Nucleus accumbens (tissue), 56 donors: Measurements from ENCODE around the gene GAB2.
"Not testable (repeated sequence)": the region's sequence is repeated elsewhere in the genome, so short reads cannot be mapped to it uniquely, and the experiment has no call there.

Source experiments
- DNase-seq, 56 donors: peaks; one replicate each; lab custom pipeline; 2025; lab: John Stamatoyannopoulos, UW

GAB2 gene

GRCh38 chr11:78197816-78198215 is 219.8 kb downstream of the GAB2 start:
- no peak for DNase-seq

GRCh38 chr11:78196661-78197091 is 220.9 kb downstream of the GAB2 start:
- no peak for DNase-seq

DNA sequence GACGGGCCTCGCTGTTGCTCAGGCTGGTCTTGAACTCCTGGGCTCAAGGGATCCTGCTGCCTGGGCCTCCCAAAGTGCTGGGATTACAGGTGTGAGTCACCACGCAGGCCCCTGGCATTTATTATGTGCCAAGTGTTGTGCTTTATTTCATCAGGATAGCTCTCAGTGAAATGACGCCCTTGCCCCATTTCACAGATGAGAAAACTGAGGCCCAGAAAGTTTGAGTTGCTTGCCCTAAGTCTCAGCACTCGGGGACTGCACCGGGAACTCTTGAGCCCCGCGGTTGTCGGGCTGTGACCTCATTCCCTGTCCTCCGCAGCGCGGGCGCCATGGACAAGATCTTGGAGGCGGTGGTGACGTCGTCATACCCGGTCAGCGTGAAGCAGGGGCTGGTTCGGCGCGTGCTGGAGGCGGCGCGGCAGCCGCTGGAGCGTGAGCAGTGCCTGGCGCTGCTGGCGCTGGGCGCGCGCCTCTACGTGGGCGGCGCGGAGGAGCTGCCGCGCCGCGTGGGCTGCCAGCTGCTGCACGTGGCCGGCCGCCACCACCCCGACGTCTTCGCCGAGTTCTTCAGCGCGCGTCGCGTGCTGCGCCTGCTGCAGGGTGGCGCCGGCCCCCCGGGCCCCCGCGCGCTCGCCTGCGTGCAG is 221.6 kb downstream of the GAB2 start:
- no peak for DNase-seq

- DNase-seq: no peak
These were observed 223.1 kb downstream of the GAB2 start for GRCh38 chr11:78194490-78194889.

DNA sequence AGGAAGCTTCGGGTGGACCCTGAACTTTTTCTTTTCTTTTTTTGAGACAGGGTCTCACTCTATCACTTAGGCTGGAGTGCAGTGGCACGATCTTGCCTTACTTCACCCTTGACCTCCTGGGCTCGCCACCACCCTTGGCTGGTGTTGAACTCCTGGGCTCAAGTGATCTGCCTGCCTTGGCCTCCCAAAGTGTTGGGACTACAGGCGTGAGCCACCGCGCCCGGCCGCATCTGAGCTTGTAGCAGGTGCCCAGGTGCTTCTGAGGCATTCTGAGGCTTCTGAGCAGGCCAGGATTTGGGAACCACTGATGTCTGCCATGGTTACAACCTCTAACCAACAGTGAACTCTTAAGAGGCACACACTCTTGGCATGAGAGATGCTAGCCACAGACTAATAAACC is 223.8 kb downstream of the GAB2 start:
- no peak for DNase-seq

GRCh38 chr11:78192911-78193351 is 224.7 kb downstream of the GAB2 start:
- DNase-seq: no peak

DNA sequence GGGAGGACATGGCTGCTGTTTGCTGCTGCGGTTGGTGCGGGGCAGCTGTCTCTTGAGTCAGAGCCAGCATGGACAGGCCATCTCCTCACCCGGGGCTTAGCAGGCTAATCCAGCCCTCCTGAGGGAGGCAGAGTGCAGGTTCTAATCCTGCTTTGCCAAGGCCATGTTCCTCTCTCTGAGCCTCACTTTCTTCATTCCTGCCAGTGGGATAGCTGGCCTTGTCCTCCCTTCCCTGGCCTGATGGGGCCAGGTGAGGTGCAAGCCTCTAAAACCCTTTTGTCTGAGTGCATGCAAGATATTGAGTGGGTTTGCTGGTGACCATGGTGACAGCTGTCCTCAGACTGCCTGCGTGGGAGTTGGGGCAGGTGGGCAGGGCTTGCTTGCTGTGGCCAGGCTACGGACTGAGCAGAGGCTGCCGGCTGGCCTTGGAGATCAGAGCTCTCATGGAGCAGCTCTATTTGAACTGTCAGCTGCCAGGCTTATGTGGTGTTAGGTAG is 225.3 kb downstream of the GAB2 start:
- DNase-seq: no peak

- DNase-seq: no peak
These were observed 226.6 kb downstream of the GAB2 start for GRCh38 chr11:78190871-78191538.

GRCh38 chr11:78190374-78190773 is 227.2 kb downstream of the GAB2 start:
- DNase-seq: no peak

- no peak for DNase-seq
These were observed 227.8 kb downstream of the GAB2 start for GRCh38 chr11:78189851-78190250.

DNA sequence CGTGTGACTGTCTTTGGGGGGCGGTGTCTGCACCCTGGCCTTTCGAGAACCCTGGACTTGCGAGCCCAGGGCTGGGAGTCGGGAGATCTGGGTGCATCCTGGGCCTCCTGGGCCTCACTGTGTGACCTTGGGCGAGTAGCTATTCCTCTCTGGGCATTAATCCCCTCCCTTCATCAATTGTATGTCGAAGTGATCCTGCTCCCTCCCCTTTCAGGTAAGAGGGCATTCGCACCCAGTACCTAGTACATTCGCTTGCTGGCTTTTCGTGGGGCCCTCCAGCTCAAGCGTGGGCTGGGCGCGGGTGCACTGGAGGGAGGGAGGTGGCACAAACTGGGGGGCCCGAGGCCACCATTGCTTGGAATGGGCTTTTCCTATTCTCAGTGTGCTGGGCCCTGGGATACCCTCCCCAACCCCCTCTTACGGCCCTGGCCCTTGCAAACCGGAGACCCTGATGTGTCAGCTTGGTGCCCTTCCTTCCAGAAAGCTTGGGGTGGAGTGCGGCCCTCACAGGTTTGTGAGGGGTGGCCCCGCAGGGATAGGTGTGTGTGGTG is 228.4 kb downstream of the GAB2 start:
- DNase-seq: peak in 3 of 56 donors; percentile 29 to 47 (median 41)

DNA sequence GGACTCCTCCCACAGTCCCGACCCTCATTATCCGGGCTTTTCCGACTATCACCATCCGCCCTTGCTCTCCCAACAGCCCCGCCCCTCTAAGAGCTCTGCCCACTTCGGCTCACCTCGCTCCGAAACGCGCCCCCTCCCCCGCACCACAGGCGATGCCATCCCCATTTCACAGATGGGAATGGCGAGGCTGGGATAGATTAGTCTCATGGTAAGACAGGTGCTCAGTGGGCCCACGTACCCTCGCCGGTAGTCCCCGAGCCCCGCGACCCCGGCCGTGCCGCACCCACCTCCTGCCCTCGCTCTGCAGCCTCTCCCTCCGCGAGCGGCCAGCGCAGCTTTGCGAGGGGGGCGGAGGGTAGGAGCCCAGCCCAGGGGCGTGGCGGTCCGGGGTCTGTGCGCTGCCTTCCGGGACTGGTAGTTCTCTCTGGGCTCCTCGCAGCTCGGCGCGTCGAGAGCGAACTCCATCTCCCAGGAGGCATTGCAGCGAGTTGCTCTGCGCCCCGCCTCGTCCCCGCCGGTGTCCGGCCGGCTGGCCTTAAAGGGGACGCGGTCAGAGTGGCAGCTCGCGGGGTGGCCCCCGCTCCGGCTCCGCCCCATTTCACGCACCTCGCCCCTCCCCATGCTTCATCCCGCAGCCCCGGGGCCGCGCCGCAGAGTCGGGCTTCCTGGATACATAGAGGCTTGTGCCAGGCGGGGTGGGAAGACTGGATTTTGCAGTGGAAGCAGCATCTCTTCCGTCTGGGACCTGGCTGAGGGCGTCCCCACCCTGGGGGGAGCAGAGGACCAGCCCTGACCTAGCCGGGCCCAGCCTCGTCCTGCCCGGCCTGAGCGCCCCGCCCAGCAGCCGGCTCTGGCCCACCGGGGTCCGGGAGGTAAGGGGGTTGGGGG is 229.1 kb downstream of the GAB2 start, which contains the start of the genes KCTD21 and USP35:
Gene KCTD21, minus strand, starts transcription at position 341 of the 888 bp plus-strand sequence. CDS start 14,072 bp downstream, outside the sequence.
Gene USP35, plus strand, starts transcription at position 634 of the 888 bp plus-strand sequence. CDS start 7,327 bp downstream, outside the sequence.
- DNase-seq: peak; percentile 65 to 98 (median 93)

DNA sequence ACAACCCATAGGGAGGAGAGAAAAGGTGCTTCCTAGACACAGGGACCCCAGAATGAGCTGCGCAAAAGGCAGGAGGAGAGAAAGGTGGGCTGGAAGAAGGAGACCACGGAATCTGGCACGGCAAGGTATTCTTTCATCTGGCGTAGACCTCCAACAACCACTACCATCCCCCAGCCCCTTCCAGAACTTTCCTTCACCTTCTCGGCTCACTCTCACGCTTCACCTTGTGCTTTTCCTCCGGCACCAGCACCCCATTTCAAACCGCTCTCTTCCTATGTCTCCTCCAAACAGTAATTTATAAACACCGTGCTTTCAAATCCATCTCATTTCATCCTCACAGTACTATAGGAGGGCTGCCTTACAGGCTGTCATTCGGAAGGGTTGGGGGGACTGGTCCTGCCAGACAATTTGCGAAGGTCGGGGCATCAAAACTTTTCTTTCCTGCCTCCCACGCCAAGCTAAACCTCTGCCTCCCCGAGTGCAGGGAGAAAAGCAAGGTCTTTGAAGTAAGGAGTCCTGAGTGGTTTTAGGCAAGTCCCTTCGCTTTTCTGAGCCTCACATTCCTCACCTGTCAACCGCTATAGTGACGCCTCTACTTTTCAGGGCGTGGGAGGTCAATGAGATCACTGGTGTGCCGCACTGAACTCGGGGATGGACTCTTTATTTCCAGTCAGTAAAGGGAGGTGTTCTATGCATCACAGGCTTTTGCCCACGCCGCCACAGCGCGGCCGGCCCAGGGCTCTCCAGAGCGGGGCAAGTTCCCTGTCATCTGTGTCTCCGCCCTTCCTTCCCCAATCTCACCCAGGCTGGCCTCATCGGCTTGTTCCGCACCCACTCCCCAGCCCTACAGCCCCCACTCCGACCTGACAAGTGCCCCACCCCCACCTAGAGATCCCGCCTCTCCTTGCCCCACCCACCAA is 230.0 kb downstream of the GAB2 start:
- peak in 15 of 56 donors; percentile 36 to 83 (median 60) for DNase-seq

- DNase-seq: no peak
These were observed 236.4 kb downstream of the GAB2 start for GRCh38 chr11:78181185-78181584.

DNA sequence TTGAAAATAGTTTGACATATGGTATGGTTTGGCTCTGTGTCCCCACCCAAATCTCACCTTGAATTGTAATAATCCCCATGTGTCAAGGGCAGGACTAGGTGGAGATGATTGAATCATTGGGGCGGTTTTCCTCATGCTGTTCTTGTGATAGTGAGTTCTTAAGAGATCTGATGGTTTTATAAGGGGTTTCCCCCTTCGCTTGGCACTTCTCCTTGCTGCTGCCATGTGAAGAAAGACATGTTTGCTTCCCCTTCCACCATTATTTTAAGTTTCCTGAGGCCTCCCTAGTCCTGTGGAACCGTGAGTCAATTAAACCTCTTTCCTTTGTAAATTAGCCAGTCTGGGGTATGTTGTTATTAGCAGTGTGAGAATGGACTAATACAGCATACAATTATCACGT is 236.9 kb downstream of the GAB2 start:
- DNase-seq: no peak

GRCh38 chr11:78179459-78180071 is 238.1 kb downstream of the GAB2 start:
- no peak for DNase-seq

DNA sequence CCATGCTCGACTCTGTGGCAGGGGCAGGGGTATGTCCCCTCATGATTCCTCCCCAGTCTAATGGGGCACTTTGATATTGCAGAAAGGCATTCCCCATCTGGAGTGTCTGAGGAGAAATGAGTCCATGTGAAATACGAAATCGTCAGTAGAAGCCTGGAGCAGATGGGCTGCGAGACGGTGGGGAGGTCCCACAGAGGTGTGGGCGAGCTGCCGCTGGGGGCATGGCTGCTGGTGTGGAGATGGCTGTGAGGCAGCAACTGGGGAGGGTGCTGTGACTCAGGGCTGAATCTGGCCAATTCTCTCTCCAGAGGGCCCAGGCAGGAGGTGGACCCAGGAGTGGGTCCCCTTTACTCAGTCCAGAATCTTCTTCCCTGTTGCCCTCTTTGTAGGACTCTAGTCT is 240.4 kb downstream of the GAB2 start:
- no peak for DNase-seq

- DNase-seq: no peak
These were observed 240.9 kb downstream of the GAB2 start for GRCh38 chr11:78176605-78177141.

DNA sequence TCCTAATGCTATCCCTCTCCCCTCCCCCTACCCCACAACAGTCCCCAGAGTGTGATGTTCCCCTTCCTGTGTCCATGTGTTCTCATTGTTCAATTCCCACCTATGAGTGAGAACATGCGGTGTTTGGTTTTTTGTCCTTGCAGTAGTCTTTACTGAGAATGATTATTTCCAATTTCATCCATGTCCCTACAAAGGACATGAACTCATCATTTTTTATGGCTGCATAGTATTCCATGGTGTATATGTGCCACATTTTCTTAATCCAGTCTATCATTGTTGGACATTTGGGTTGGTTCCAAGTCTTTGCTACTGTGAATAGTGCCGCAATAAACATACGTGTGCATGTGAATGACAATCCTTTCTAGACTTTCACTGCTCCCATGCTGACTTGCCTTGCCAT is 241.8 kb downstream of the GAB2 start:
- not testable (repeated sequence) for DNase-seq
